PC-9 (cell line): ENCODE measurements around the gene NUPR1. TPM values are rescaled to one million over a fixed set of nuclear protein-coding genes. Genes with fewer than 3 reads are reported as not detected.

ENCODE experiments used
- BruUV-seq: library from RNA; stranded (reverse); fragments of 400-500 nt; replicated peaks from 2 replicates; lab custom pipeline; 2021; lab: Mats Ljungman, UMichigan
- CTCF ChIA-PET: fragments of 300-600 bp; sonication (Branson Sonifier 250); formaldehyde crosslinking; loops from one replicate; lab custom pipeline; 2022; ENCODE audit warnings: antibody characterized with exemption; lab: Charles Lee
- POLR2A ChIA-PET: fragments of 300-600 bp; sonication (Branson Sonifier 250); formaldehyde crosslinking; loops from one replicate; lab custom pipeline; 2022; ENCODE audit warnings: antibody characterized with exemption; ENCODE audit not compliant: unreplicated experiment; lab: Charles Lee
- DNase-seq, 2 experiments: peaks; one replicate each; pipeline versions ENCODE4 v3.0.0 to v3.0.0-alpha.2; 2015 to 2022; ENCODE audit warnings: mixed read lengths in 1 of 2
- H2AFZ ChIP-seq: fragments of 200-600 bp; sonication (generic); 2 replicates; pipeline ENCODE4 v1.8.1; 2017; ENCODE audit warnings: antibody characterized with exemption
- H3F3A ChIP-seq: fragments of 200-600 bp; sonication (generic); 2 replicates; pipeline ENCODE4 v1.8.1; 2017; ENCODE audit warnings: antibody characterized with exemption, mild to moderate bottlenecking, low read depth; ENCODE audit not compliant: insufficient read depth
- H3K27ac ChIP-seq: fragments of 200-600 bp; sonication (generic); 2 replicates; pipeline ENCODE4 v1.6.1; 2016; ENCODE audit warnings: mixed run types
- H3K27me3 ChIP-seq: fragments of 200-600 bp; sonication (generic); 2 replicates; pipeline ENCODE4 v1.6.1; 2016; ENCODE audit warnings: low read depth, mixed run types; ENCODE audit not compliant: insufficient read depth
- H3K36me3 ChIP-seq: fragments of 200-600 bp; sonication (generic); 2 replicates; pipeline ENCODE4 v1.6.1; 2016; ENCODE audit warnings: low read depth, mixed run types
- H3K4me1 ChIP-seq: fragments of 200-600 bp; sonication (generic); replicated peaks from 2 replicates; pipeline ENCODE4 v1.6.1; 2016; ENCODE audit warnings: mixed run types; ENCODE audit not compliant: insufficient read depth
- H3K4me2 ChIP-seq: fragments of 200-600 bp; sonication (generic); 2 replicates; pipeline ENCODE4 v1.6.1; 2017; ENCODE audit warnings: mixed run types
- H3K4me3 ChIP-seq: fragments of 200-600 bp; sonication (generic); 2 replicates; pipeline ENCODE4 v1.6.1; 2016; ENCODE audit warnings: mixed run types
- H3K79me2 ChIP-seq: fragments of 200-600 bp; sonication (generic); 2 replicates; pipeline ENCODE4 v1.6.1; 2017; ENCODE audit warnings: low read depth, mixed run types
- H3K9me2 ChIP-seq: fragments of 200-600 bp; sonication (generic); 2 replicates; pipeline ENCODE4 v1.8.1; 2017; ENCODE audit warnings: mild to moderate bottlenecking; ENCODE audit not compliant: insufficient read depth
- H3K9me3 ChIP-seq: fragments of 200-600 bp; sonication (generic); 2 replicates; pipeline ENCODE4 v1.8.1; 2016; ENCODE audit warnings: low read depth; ENCODE audit not compliant: insufficient read depth
- H4K20me1 ChIP-seq: fragments of 200-600 bp; sonication (generic); 2 replicates; pipeline ENCODE4 v1.8.1; 2017; ENCODE audit not compliant: insufficient read depth
- EZH2 ChIP-seq: fragments of 200-600 bp; sonication (generic); IDR thresholded peaks from 2 replicates; pipeline ENCODE4 v1.8.0; 2017; ENCODE audit warnings: antibody characterized with exemption, low read depth
- intact Hi-C: fragments of 100-400 bp; cut with micrococcal nuclease; formaldehyde crosslinking; loops from one replicate; pipeline ENCODE4 v1.10.0; 2022; ENCODE audit not compliant: unreplicated experiment
- total RNA-seq: library from RNA; stranded (reverse); gene quantifications from 2 replicates; pipeline ENCODE4 v1.2.3, GENCODE V29; 2021
- TF ChIP-seq, protein P1 (sequence below): fragments of 200-600 bp; sonication (generic); conservative IDR thresholded peaks from 2 replicates; pipeline ENCODE4 v1.6.1; 2017; ENCODE audit warnings: mixed run types, antibody characterized with exemption, mild to moderate bottlenecking, moderate library complexity

The NUPR1 gene
- total RNA-seq, 1 experiment from 2014 or later = 17.3 TPM

DNA sequence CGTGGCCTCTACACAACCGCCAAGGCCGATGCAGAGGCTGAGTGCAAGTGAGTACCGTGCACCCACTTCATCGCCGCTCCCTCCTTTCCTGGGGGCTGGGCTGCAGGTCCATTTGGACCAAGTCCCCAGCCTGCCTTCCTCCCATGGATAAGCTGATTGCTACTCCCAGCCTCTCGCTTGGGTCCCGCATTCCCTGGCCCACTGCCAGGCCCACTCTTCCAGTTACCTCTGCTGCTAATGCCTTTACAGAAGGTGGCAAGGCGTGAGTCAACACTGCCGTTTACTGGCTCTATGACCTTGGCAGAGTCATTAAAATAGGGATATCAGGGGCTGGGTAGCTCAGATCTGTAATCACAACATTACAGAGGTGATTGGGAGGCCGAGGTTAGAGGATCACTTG, 46.9 kb upstream of the NUPR1 start:
- TF ChIP-seq, protein P1, sequence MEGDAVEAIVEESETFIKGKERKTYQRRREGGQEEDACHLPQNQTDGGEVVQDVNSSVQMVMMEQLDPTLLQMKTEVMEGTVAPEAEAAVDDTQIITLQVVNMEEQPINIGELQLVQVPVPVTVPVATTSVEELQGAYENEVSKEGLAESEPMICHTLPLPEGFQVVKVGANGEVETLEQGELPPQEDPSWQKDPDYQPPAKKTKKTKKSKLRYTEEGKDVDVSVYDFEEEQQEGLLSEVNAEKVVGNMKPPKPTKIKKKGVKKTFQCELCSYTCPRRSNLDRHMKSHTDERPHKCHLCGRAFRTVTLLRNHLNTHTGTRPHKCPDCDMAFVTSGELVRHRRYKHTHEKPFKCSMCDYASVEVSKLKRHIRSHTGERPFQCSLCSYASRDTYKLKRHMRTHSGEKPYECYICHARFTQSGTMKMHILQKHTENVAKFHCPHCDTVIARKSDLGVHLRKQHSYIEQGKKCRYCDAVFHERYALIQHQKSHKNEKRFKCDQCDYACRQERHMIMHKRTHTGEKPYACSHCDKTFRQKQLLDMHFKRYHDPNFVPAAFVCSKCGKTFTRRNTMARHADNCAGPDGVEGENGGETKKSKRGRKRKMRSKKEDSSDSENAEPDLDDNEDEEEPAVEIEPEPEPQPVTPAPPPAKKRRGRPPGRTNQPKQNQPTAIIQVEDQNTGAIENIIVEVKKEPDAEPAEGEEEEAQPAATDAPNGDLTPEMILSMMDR = no peak
- no peak for TF ChIP-seq EZH2
- no peaks in the 10 kb centered on the region for H3K9me3 ChIP-seq
- peak; percentile 60 to 82 for DNase-seq
- H3K36me3 ChIP-seq = peaks cover 13% of the 10 kb centered on the region; the same call in 1 of the 2 replicates
- peak overlapping the region; percentile 67 for H3K27ac ChIP-seq
- H3K9me2 ChIP-seq = no peaks in the 10 kb centered on the region
- intact Hi-C loops = no loop called here
- no peaks in the 10 kb centered on the region for H3K79me2 ChIP-seq
- no peaks in the 10 kb centered on the region for H3K27me3 ChIP-seq
- peaks cover 38% of the 10 kb centered on the region for H3F3A ChIP-seq
- H3K4me1 ChIP-seq = peaks cover 39% of the 10 kb centered on the region
- ChIA-PET CTCF (interaction anchor here (0.6 to 1.6 kb wide), 2 partner anchors 12 to 359 kb away, joined by 3 to 7 read pairs; no protein-coding TSS in a partner anchor), POLR2A (no interaction called here)
- BruUV-seq = no TSS peak
- peak overlapping the region; percentile 51 for H3K4me2 ChIP-seq
- no peak overlapping the region for H3K4me3 ChIP-seq
- H2AFZ ChIP-seq = no peak overlapping the region
- no peaks in the 10 kb centered on the region for H4K20me1 ChIP-seq

DNA sequence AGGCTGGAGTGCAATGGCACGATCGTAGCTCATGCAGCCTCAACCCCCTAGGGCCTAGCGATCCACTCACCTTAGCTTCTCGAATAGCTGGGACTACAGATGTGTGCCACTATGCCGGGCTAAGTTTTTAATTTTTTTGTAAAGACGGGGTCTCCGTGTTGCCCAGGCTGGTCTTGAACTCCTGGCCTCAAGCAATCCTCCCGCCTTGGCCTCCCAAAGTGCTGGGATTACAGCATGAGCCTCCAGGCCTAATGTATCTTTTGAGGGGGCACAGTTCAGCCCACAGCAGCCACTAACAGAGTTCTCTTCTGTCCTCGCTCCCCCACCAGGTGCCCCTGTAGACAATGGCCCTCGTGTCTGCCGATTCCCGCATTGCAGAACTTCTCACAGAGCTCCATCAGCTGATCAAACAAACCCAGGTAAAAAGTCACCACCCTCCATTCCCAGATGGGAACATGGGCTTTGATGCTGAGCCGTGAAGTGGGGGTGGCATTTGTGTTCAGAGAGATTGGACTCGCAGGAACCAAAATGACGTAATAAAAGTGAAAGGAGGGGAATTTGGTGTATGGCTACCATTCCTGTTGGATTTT, 42.0 kb upstream of the NUPR1 start:
- no TSS peak for BruUV-seq
- H3K9me3 ChIP-seq = no peaks in the 10 kb centered on the region
- TF ChIP-seq, protein P1 = no peak
- no peak for TF ChIP-seq EZH2
- POLR2A ChIA-PET = no interaction called here
- H3K27ac ChIP-seq = no peak overlapping the region
- peaks cover 11% of the 10 kb centered on the region for H3K4me1 ChIP-seq
- intact Hi-C loops = no loop called here
- H4K20me1 ChIP-seq = no peaks in the 10 kb centered on the region
- CTCF ChIA-PET = interaction anchor here (0.6 kb wide), 1 partner anchor 94 kb away, joined by 3 read pairs; no protein-coding TSS in a partner anchor
- peaks cover 9% of the 10 kb centered on the region for H3F3A ChIP-seq
- H3K4me2 ChIP-seq = no peak overlapping the region
- H3K4me3 ChIP-seq = no peak overlapping the region
- no peak overlapping the region for H2AFZ ChIP-seq
- no peaks in the 10 kb centered on the region for H3K79me2 ChIP-seq
- DNase-seq = no peak
- no peaks in the 10 kb centered on the region for H3K9me2 ChIP-seq
- H3K36me3 ChIP-seq = no peaks in the 10 kb centered on the region; the same call in 1 of the 2 replicates
- H3K27me3 ChIP-seq = no peaks in the 10 kb centered on the region

DNA sequence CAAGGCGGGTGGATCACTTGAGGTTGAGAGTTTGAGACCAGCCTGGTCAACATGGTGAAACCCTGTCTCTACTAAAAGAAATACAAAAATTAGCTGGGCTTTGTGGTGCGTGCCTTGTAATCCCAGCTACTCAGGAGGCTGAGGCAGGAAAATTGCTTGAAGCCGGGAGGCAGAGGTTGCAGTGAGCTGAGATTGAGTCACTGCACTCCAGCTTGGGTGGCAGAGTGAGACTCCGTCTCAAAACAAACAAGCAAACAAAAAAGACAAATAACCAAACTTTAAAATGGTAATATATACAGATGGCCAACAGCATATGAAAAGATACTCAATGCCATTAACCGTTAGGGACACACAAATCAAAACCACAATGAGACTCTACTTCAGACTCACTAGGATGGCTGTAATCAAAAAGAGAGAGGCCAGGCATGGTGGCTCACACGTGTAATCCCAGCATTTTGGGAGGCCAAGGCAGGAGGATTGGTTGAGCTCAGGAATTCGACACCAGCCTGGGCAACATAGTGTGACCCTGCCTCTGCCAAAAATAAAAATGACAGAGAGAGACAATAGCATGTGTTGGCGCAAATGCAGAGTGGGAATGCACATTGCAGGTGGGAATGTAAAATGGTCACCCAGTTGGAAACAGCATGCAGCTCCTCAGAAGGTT, 36.8 kb upstream of the NUPR1 start:
- Histone ChIP-seq H3F3A (no peaks in the 10 kb centered on the region), H2AFZ (no peak overlapping the region), H3K9me2 (0 out of 2 replicates have a peak, but pooled peaks cover 3% of the 10 kb centered on the region), H3K4me1 (no peaks in the 10 kb centered on the region), H3K79me2 (no peaks in the 10 kb centered on the region), H3K9me3 (no peaks in the 10 kb centered on the region), H4K20me1 (no peaks in the 10 kb centered on the region; the same call in 1 of the 2 replicates), H3K4me3 (no peak overlapping the region), H3K27me3 (no peaks in the 10 kb centered on the region), H3K4me2 (no peak overlapping the region), H3K27ac (no peak overlapping the region), H3K36me3 (no peaks in the 10 kb centered on the region)
- ChIA-PET CTCF (interaction anchor here (0.5 kb wide), 1 partner anchor 18 kb away, joined by 6 read pairs; no protein-coding TSS in a partner anchor), POLR2A (no interaction called here)
- no peak for DNase-seq
- intact Hi-C loops = no loop called here
- TF ChIP-seq EZH2 = no peak
- TF ChIP-seq, protein P1 = no peak
- BruUV-seq = no TSS peak
